H1 (cell line): ENCODE results near the gene TTPAL. TPM values are rescaled to one million over a fixed set of nuclear protein-coding genes. Genes with fewer than 3 reads are reported as not detected.

Experiments used
- CTCF ChIA-PET: fragments of 300-600 bp; sonication (Branson Sonifier 250); formaldehyde crosslinking; loops from one replicate; lab custom pipeline; 2021; ENCODE audit not compliant: partially characterized antibody; lab: Charles Lee
- POLR2A ChIA-PET: fragments of 300-600 bp; sonication (Branson Sonifier 250); formaldehyde crosslinking; loops from one replicate; lab custom pipeline; 2021; ENCODE audit warnings: inconsistent platforms; ENCODE audit not compliant: partially characterized antibody; lab: Charles Lee
- DNase-seq, 2 experiments: peaks; one replicate each; pipeline versions ENCODE4 v3.0.0 to v3.0.0-alpha.2; 2010 to 2022; ENCODE audit warnings: low spot score in 2 of 2, low read depth in 1 of 2, mixed read lengths in 1 of 2
- FAIRE-seq: peaks from 2 replicates; lab custom pipeline; 2011; peaks lifted over from hg19 to GRCh38; lab: Jason Lieb, UNC
- H2AFZ ChIP-seq: 2 replicates; pipeline ENCODE4 v1.8.1; 2012; ENCODE audit warnings: low read length, inconsistent platforms
- H2AK5ac ChIP-seq: 2 replicates; pipeline ENCODE4 v1.6.1; 2013; ENCODE audit warnings: low read depth, low read length
- H2BK120ac ChIP-seq: replicated peaks from 2 replicates; pipeline ENCODE3; 2013; ENCODE audit warnings: low read depth, low read length, inconsistent platforms
- H2BK12ac ChIP-seq: 2 replicates; pipeline ENCODE4 v1.6.1; 2013; ENCODE audit warnings: low read depth, low read length
- H2BK15ac ChIP-seq: 2 replicates; pipeline ENCODE4 v1.6.1; 2013; ENCODE audit warnings: low read length
- H2BK20ac ChIP-seq: 2 replicates; pipeline ENCODE4 v1.6.1; 2013; ENCODE audit warnings: low read length
- H2BK5ac ChIP-seq: 2 replicates; pipeline ENCODE4 v1.6.1; 2013; ENCODE audit warnings: low read depth, low read length
- H3K14ac ChIP-seq: 2 replicates; pipeline ENCODE4 v1.6.1; 2013; ENCODE audit warnings: inconsistent platforms; ENCODE audit not compliant: insufficient read length
- H3K18ac ChIP-seq: 2 replicates; pipeline ENCODE4 v1.6.1; 2013; ENCODE audit warnings: low read length; ENCODE audit errors: extremely low read depth
- H3K23ac ChIP-seq: 2 replicates; pipeline ENCODE4 v1.6.1; 2013; ENCODE audit warnings: inconsistent platforms; ENCODE audit not compliant: insufficient read length
- H3K23me2 ChIP-seq: 2 replicates; pipeline ENCODE4 v1.6.1; 2013; ENCODE audit warnings: low read depth, low read length
- H3K27ac ChIP-seq: 2 replicates; pipeline ENCODE4 v1.6.1; 2011; ENCODE audit warnings: low read depth, low read length, inconsistent platforms
- H3K27me3 ChIP-seq, 4 experiments: replicated peaks in 1 of 4; 1 replicate in 1 of 4; 2 replicates in 3 of 4; pipeline versions ENCODE4 v1.6.1 to v1.8.1; 2011 to 2013; ENCODE audit warnings: low read length in 3 of 4, mild to moderate bottlenecking in 3 of 4, inconsistent platforms in 2 of 4, mixed read lengths in 2 of 4, moderate library complexity in 1 of 4; ENCODE audit not compliant: control insufficient read depth in 3 of 4, insufficient read depth in 3 of 4; ENCODE audit errors: extremely low read depth in 1 of 4
- H3K36me3 ChIP-seq, 4 experiments: 2 replicates each; pipeline versions ENCODE4 v1.6.1 to v1.8.1; 2011 to 2013; ENCODE audit warnings: mild to moderate bottlenecking in 4 of 4, low read length in 3 of 4, moderate library complexity in 2 of 4, control low read depth in 1 of 4, inconsistent platforms in 1 of 4; ENCODE audit not compliant: insufficient read depth in 4 of 4, control insufficient read depth in 2 of 4
- H3K4ac ChIP-seq: replicated peaks from 2 replicates; pipeline ENCODE3; 2013; ENCODE audit warnings: low read length, low read depth, mixed read lengths, inconsistent platforms; ENCODE audit not compliant: insufficient read length
- H3K4me1 ChIP-seq, 4 experiments: replicated peaks in 1 of 4; 1 replicate in 1 of 4; 2 replicates in 3 of 4; pipeline versions ENCODE4 v1.6.1 to v1.8.1; 2011 to 2013; ENCODE audit warnings: low read length in 3 of 4, inconsistent platforms in 2 of 4, mixed read lengths in 1 of 4; ENCODE audit not compliant: insufficient read depth in 4 of 4, control insufficient read depth in 3 of 4
- H3K4me2 ChIP-seq, 2 experiments: 2 replicates each; pipeline versions ENCODE4 v1.6.1 to v1.8.1; 2011 to 2013; ENCODE audit warnings: low read depth in 2 of 2, low read length in 2 of 2, control low read depth in 1 of 2, inconsistent platforms in 1 of 2, mild to moderate bottlenecking in 1 of 2; ENCODE audit not compliant: insufficient read depth in 1 of 2
- H3K4me3 ChIP-seq, 4 experiments: fragments of 200-600, 300-600 bp in 1 of 4; sonication (generic), shearing (Covaris generic), sonication (Bioruptor Twin) in 1 of 4; 2 replicates each; pipeline versions ENCODE4 v1.5.1 to v1.8.1; 2011 to 2016; ENCODE audit warnings: low read length in 4 of 4, low read depth in 3 of 4, control low read depth in 2 of 4, inconsistent platforms in 2 of 4, mild to moderate bottlenecking in 2 of 4, mixed read lengths in 1 of 4, moderate library complexity in 1 of 4; ENCODE audit not compliant: insufficient read depth in 2 of 4; ENCODE audit errors: extremely low read depth in 1 of 4
- H3K56ac ChIP-seq: replicated peaks from 2 replicates; pipeline ENCODE3; 2013; ENCODE audit warnings: low read depth, mild to moderate bottlenecking, mixed read lengths, low read length, inconsistent platforms; ENCODE audit not compliant: insufficient read length
- H3K79me1 ChIP-seq: 2 replicates; pipeline ENCODE4 v1.6.1; 2013; ENCODE audit warnings: low read depth, low read length, control low read depth
- H3K79me2 ChIP-seq, 2 experiments: 2 replicates each; pipeline versions ENCODE4 v1.6.1 to v1.8.1; 2012 to 2013; ENCODE audit warnings: low read length in 2 of 2, mild to moderate bottlenecking in 2 of 2, inconsistent platforms in 1 of 2; ENCODE audit not compliant: insufficient read depth in 2 of 2, control insufficient read depth in 1 of 2
- H3K9ac ChIP-seq, 4 experiments: replicated peaks in 1 of 4; 1 replicate in 1 of 4; 2 replicates in 3 of 4; pipeline versions ENCODE4 v1.6.1 to v1.8.1; 2011 to 2013; ENCODE audit warnings: low read depth in 3 of 4, low read length in 3 of 4, control low read depth in 2 of 4, mild to moderate bottlenecking in 2 of 4, moderate library complexity in 2 of 4, inconsistent platforms in 1 of 4; ENCODE audit errors: extremely low read depth in 1 of 4
- H3K9me3 ChIP-seq, 2 experiments: 2 replicates each; pipeline versions ENCODE4 v1.6.1 to v1.8.1; 2012 to 2013; ENCODE audit warnings: mild to moderate bottlenecking in 2 of 2, moderate library complexity in 2 of 2, control low read depth in 1 of 2, inconsistent platforms in 1 of 2, low read depth in 1 of 2, low read length in 1 of 2, mixed read lengths in 1 of 2; ENCODE audit not compliant: insufficient read depth in 2 of 2
- H4K20me1 ChIP-seq, 2 experiments: replicated peaks in 1 of 2; 2 replicates each; pipeline versions ENCODE3 to v1.8.1; 2011 to 2013; ENCODE audit warnings: inconsistent platforms in 2 of 2, low read length in 2 of 2, mild to moderate bottlenecking in 1 of 2; ENCODE audit not compliant: insufficient read depth in 2 of 2, control insufficient read depth in 1 of 2
- H4K5ac ChIP-seq: 2 replicates; pipeline ENCODE4 v1.6.1; 2013; ENCODE audit warnings: low read length, low read depth, mixed read lengths, inconsistent platforms; ENCODE audit not compliant: insufficient read length
- H4K8ac ChIP-seq: 2 replicates; pipeline ENCODE4 v1.8.0; 2013; ENCODE audit warnings: mild to moderate bottlenecking, moderate library complexity, low read length, inconsistent platforms; ENCODE audit not compliant: insufficient read depth; ENCODE audit errors: extremely low read depth
- H4K91ac ChIP-seq: replicated peaks from 2 replicates; pipeline ENCODE3; 2013; ENCODE audit warnings: low read length, mixed read lengths, inconsistent platforms; ENCODE audit not compliant: insufficient read length
- ATF2 ChIP-seq: IDR thresholded peaks from 2 replicates; pipeline ENCODE4 v1.6.1; 2012; ENCODE audit warnings: low read length, inconsistent platforms
- ATF3 ChIP-seq: IDR thresholded peaks from 2 replicates; pipeline ENCODE4 v1.6.1; 2011; ENCODE audit warnings: low read depth, mild to moderate bottlenecking, low read length; ENCODE audit not compliant: insufficient read depth
- BACH1 ChIP-seq: IDR thresholded peaks from 2 replicates; pipeline ENCODE4 v1.6.1; 2012; ENCODE audit warnings: low read length, improper control_type of control experiment
- RXRA ChIP-seq: IDR thresholded peaks from 2 replicates; pipeline ENCODE4 v1.6.1; 2011; ENCODE audit warnings: low read depth, mild to moderate bottlenecking, low read length, moderate library complexity; ENCODE audit not compliant: insufficient read depth
- SIN3A ChIP-seq, 2 experiments: IDR thresholded peaks in 1 of 2; conservative IDR thresholded peaks in 1 of 2; 2 replicates each; pipeline ENCODE4 v1.6.1; 2011 to 2012; ENCODE audit warnings: low read length in 2 of 2, improper control_type of control experiment in 1 of 2, low read depth in 1 of 2, mild to moderate bottlenecking in 1 of 2
- WGBS, 2 experiments: shearing (Covaris generic) in 1 of 2; methylation state at CpG; one replicate each; pipeline versions ENCODE4 v1.1.6 to v1.1.7; 2013 to 2015; ENCODE audit warnings: low lambda C conversion rate in 2 of 2, mixed read lengths in 2 of 2, inconsistent platforms in 1 of 2, low coverage in 1 of 2, missing lambda C conversion rate in 1 of 2; ENCODE audit not compliant: insufficient replicate concordance in 2 of 2, insufficient coverage in 1 of 2, insufficient read length in 1 of 2; ENCODE audit errors: extremely low coverage in 1 of 2, missing lambda C conversion rate in 1 of 2; 5-methylcytosine and 5-hydroxymethylcytosine counted together
- polyA plus RNA-seq, 7 experiments: library from polyadenylated mRNA; depleted of rRNA in 3 of 7; stranded (reverse) in 5 of 7; unstranded in 2 of 7; fragments of >200 nt in 5 of 7; fragments of 200-250 nt in 2 of 7; gene quantifications; 1 replicate in 5 of 7; 2 replicates in 1 of 7; 4 replicates in 1 of 7; pipeline versions ENCODE4 v1.2.1 to v1.2.3, GENCODE V29; 2011 to 2013; ENCODE audit warnings: missing spikeins in 2 of 7, mixed read lengths in 2 of 7
- total RNA-seq: library from RNA; stranded (reverse); fragmentation: NEBNext Ultra II Directional; extraction: Animal tissue kit (Norgen Biotek cat#: 25700); gene quantifications from 2 replicates; pipeline ENCODE4 v1.2.1, GENCODE V29; 2021

TTPAL gene
- total and polyA plus RNA-seq, 2 of the 8 experiments (the other 6 are each of a cell fraction or from before 2014, with no cell fraction given), result 2.8 to 14.0 TPM

DNA sequence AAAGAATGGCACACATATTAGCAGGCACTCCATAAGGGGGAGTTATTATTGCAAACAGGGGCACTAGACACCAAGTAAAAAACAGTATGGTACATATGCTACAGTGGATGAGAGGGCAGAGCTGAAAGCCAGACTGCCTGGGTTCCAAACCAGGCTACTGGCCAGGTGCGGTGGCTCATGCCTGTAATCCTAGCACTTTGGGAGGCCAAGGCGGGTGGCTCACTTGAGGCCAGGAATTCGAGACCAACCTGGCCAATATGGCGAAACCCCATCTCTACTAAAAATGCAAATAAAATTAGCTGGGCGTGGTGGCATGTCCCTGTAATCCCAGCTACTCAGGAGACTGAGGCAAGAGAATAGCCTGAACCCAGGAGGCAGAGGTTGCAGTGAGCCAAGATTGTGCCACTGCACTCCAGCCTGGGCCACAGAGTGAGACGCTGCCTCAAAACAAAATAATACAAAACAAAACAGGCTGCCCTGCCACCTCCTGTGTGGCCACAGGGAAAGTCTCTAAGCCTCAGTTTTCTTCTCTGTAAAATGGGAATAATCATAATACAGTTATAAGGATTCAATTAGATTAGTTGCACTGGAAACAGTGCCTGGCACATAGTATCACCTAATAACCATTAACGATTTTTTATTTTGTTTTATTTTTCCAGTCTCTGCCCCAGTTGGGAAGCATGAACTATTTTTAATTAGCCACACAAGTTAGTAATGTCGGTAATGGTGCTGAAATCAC lies 7.5 kb upstream of the TTPAL start:
- WGBS, 2 experiments, result 88% methylated on average over 8 of the region's 8 CpGs; no CpG with 5 or more reads in 1 of the 2 experiments

More for the DNA sequence above, 7.5 kb upstream of the TTPAL start:
- no peak overlapping the region for H4K91ac ChIP-seq
- H2BK5ac ChIP-seq, result no peak overlapping the region
- H3K18ac ChIP-seq, result no peak overlapping the region
- H4K5ac ChIP-seq, result no peak overlapping the region
- H3K56ac ChIP-seq, result no peak overlapping the region
- no peaks in the 10 kb centered on the region for H3K36me3 ChIP-seq
- POLR2A ChIA-PET, result interaction anchor here (0.6 to 1.0 kb wide), 2 partner anchors 26 to 28 kb away, joined by 3 read pairs; no protein-coding TSS in a partner anchor
- no peak overlapping the region for H2BK20ac ChIP-seq
- H2BK120ac ChIP-seq, result no peak overlapping the region
- H3K79me2 ChIP-seq, result no peaks in the 10 kb centered on the region
- no peak overlapping the region for H3K23ac ChIP-seq
- no peaks in the 10 kb centered on the region; a peak in 1 of 7 replicates for H3K27me3 ChIP-seq
- CTCF ChIA-PET, result interaction anchor here (0.7 to 2.8 kb wide), 4 partner anchors 11 to 251 kb away, joined by 3 to 9 read pairs (median 5); no protein-coding TSS in a partner anchor
- H4K20me1 ChIP-seq, result no peaks in the 10 kb centered on the region
- no peak overlapping the region for H3K27ac ChIP-seq
- no peaks in the 10 kb centered on the region for H3K79me1 ChIP-seq
- no peak overlapping the region for H3K14ac ChIP-seq
- TF ChIP-seq BACH1, result no peak
- no peak for TF ChIP-seq ATF2
- no peak for TF ChIP-seq RXRA
- no peak for TF ChIP-seq ATF3
- TF ChIP-seq SIN3A (conservative IDR thresholded peaks at IDR 0.05 in 1 of 2, IDR thresholded peaks at IDR 0.05 in 1 of 2; ENCODE audit: low read depth in 1 of 2, low read length in 2 of 2), result no peak
- H3K9ac ChIP-seq, result no peak overlapping the region
- no peak overlapping the region for H2AFZ ChIP-seq
- H2AK5ac ChIP-seq, result no peak overlapping the region
- no peak overlapping the region for H2BK15ac ChIP-seq
- H3K23me2 ChIP-seq, result no peaks in the 10 kb centered on the region
- H3K4me1 ChIP-seq, result no peaks in the 10 kb centered on the region
- H3K9me3 ChIP-seq, result no peaks in the 10 kb centered on the region
- no peak for DNase-seq
- H2BK12ac ChIP-seq, result no peak overlapping the region
- FAIRE-seq, result no peak
- no peak overlapping the region for H3K4me3 ChIP-seq
- H3K4me2 ChIP-seq, result no peak overlapping the region
- no peak overlapping the region for H4K8ac ChIP-seq
- no peak overlapping the region for H3K4ac ChIP-seq
